ENCODE measurements around the gene PRKCA.

DNA sequence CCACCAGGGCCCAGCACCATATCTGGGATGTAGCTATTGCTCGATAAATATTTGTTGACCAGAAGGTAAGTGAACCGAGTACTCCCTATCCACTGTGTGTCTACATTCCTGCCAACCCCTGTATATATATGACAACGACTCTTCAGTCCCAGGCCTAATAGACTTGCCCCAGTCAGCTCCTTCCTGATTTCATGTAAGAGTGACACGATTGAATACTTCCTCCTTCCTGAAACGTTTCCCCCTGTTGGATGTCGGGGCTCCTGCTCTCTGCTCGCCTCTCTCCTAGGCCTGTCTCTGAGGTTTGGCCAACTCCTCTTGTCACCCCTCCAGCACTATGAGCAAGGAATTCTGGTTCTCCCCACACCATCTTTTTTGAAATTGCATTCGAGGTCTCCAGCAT, 178.9 kb downstream of the PRKCA start:
- TF ChIP-seq ZNF274 (IDR thresholded peaks at IDR 0.05; ENCODE audit: low read depth, low read length) (no peak), YY1 (IDR thresholded peaks at IDR 0.05; ENCODE audit: insufficient read depth, insufficient read length) (no peak), SUZ12 (IDR thresholded peaks at IDR 0.05; ENCODE audit: extremely low read depth, insufficient read depth, insufficient read length) (no peak)

All from NT2/D1 (cell line).